Dermis blood vessel endothelial cell (primary cell): ENCODE data around the gene PRKAA1. TPM values are rescaled to one million over a fixed set of nuclear protein-coding genes. Genes with fewer than 3 reads are reported as not detected.
"Not testable (repeated sequence)": the region's sequence is repeated elsewhere in the genome, so short reads cannot be mapped to it uniquely, and the experiment has no call there.

Experiments used
- DNase-seq: peaks from one replicate; pipeline ENCODE4 v3.0.0; 2010
- total RNA-seq: library from RNA; depleted of rRNA; stranded (reverse); fragments of >200 nt; gene quantifications from 2 replicates; pipeline ENCODE4 v1.2.3, GENCODE V29; 2014

The PRKAA1 gene
- total RNA-seq, 1 donor from 2014 or later, result 123 TPM

GRCh38 chr5:40825461-40826043 lies 27.4 kb upstream of the PRKAA1 start:
- DNase-seq, result not testable (repeated sequence)

GRCh38 chr5:40823459-40823858 lies 25.3 kb upstream of the PRKAA1 start:
- DNase-seq, result no peak

DNA sequence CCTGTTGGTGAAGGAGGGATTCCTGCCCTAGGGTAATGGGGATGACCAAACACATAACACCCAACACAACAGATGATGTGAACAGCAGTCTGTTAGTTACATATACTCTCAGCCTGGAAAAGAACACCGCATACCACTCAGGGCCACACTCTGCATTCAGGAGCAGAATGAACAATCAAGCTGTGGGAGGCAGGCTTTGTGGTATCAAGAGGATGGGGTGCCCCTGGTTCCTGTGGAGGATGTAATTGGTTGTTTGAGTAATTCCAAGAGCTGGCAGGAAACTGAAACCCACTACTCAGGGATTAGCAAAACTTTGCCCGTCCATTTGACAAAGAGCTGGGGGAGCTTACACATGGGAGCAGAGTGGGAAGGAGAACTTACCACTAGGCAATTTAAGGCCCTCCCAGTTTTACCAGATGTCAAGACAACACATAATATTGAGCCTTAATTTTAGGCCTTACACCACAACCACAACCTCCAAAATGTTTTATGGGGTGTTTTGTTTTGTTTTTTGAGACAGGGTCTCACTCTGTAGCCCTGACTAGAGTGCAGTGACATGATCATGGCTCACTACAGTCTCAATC lies 15.6 kb upstream of the PRKAA1 start:
- DNase-seq, result no peak

GRCh38 chr5:40812125-40812524 lies 14.0 kb upstream of the PRKAA1 start:
- no peak for DNase-seq

- DNase-seq, result no peak
Measured at GRCh38 chr5:40801771-40802562, 3.8 kb upstream of the PRKAA1 start.

GRCh38 chr5:40799258-40799657 lies 1.1 kb upstream of the PRKAA1 start:
- DNase-seq, result no peak

DNA sequence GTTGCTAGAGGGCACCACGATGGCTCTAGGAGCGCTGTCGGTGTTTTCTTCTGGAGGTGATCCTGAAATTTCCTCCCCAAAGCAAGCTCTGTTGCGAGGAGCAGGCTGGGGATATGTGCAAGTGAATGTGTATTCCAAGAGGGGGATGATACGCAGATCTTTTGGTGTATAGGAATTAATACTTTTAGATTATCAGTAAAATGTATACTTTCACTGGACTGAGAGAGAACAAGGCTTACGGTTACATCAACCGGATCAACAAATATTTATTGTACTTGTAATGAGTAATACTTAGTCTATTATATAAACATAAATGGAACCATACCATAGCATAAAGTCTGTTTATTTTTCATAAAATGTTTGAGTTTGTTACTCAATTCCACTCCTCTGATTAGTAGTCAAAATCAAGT lies 632 bp upstream of the PRKAA1 start:
- DNase-seq, result peak; percentile 73

GRCh38 chr5:40797273-40798011 lies 732 bp downstream of the PRKAA1 start:
- peak; percentile 96 for DNase-seq

- DNase-seq, result peak; percentile 55
Measured at GRCh38 chr5:40796487-40796889, 1.7 kb downstream of the PRKAA1 start.

- not testable (repeated sequence) for DNase-seq
Measured at GRCh38 chr5:40794877-40795276, 3.3 kb downstream of the PRKAA1 start.

DNA sequence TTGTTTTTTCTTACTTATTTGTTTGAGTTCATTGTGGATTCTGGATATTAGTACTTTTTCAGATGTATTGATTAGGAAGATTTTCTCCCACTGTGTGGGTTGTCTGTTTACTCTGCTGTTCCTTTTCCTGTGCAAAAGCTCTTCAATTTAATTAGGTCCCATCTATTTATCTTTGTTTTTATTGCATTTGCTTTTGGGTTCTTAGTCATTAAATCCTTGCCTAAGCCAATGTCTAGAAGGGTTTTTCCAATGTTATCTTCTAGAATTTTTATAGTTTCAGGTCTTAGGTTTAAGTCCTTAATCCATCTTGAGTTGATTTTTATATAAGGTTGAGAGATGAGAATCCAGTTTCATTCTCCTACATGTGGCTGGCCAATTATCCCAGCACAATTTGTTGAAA lies 3.8 kb downstream of the PRKAA1 start:
- not testable (repeated sequence) for DNase-seq

DNA sequence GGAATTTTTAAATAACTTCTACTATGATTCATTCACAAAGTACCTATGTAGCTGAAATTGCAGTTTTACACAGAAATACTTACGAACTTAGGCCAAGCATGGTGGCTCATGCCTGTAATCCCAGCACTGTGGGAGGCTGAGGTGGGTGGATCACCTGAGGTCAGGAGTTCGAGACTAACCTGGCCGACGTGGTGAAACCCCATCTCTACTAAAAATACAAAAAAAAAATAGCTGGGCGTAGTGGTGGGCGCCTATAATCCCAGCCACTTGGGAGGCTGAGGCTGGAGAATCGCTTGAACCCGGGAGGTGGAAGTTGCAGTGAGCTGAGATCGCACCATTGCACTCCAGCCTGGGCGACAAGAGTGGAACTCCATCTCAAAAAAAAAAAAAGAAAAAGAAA lies 5.5 kb downstream of the PRKAA1 start:
- DNase-seq, result not testable (repeated sequence)

GRCh38 chr5:40791715-40792139 lies 6.4 kb downstream of the PRKAA1 start:
- no peak for DNase-seq

GRCh38 chr5:40790947-40791593 lies 7.1 kb downstream of the PRKAA1 start:
- peak; percentile 12 for DNase-seq

GRCh38 chr5:40788941-40789340 lies 9.2 kb downstream of the PRKAA1 start:
- not testable (repeated sequence) for DNase-seq

DNA sequence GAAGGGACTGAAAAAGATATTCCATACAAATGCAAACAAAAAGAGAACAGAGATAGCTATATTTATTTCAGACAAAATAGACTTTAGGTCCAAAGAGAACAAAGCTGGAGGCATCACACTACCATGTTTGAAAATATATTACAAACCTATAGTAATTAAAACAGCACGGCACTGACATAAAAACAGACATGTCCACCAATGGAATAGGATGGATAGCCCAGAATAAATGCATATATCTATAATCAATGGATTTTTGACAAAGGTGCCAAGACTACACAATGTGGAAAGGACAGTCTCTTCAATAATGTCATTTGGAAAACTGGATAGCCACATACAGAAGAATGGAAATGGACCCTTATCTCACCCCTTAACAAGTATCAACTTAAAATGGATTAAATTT lies 10.2 kb downstream of the PRKAA1 start:
- DNase-seq, result no peak

GRCh38 chr5:40786664-40787063 lies 11.5 kb downstream of the PRKAA1 start:
- DNase-seq, result not testable (repeated sequence)

DNA sequence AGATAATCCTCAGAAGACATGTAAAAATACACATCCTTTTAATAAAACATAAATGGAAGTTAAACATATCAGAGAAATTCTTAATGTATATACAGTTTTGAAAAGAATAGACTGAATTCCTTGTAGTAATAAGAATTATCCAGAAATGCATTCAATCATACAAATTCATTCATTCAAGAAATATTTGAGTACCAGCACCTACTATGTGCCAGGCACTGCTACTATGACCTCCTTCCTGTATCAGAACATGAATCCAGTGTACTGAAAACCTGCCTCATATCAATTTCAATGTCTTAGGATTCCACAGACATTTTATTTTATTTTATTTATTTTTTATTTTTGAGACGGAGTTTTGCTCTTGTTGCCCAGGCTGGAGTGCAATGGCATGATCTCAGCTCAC lies 13.3 kb downstream of the PRKAA1 start:
- no peak for DNase-seq

GRCh38 chr5:40784027-40784653 lies 14.0 kb downstream of the PRKAA1 start:
- DNase-seq, result no peak

DNA sequence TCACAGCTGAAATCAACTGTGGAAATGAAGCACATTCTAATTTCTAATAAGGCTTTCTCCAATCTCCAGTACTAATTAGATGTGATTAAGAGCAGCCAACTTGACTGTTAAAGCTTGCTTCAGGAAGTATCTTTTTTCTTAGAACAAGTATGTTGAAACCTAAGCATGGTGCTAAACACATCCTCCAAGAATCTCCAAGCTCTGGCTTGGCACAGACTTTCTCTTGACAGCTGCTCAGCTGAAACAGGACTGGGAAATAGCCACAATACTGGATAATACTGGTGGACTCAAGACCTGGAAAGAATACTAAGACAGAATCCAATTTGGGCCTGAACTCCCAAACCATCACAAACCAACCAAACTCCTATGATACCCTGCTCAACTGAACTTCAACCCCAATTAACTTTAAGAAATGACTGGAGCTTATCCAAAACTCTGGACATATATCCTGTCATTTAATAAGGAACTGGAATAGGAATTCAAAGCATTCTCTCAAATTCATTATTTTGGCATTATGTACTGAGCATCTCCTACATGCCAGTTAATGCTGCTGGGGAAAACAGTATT lies 16.2 kb downstream of the PRKAA1 start:
- DNase-seq, result peak; percentile 27

- no peak for DNase-seq
Measured at GRCh38 chr5:40780858-40781257, 17.3 kb downstream of the PRKAA1 start.

GRCh38 chr5:40780199-40780598 lies 18.0 kb downstream of the PRKAA1 start:
- no peak for DNase-seq
